Measurements from ENCODE around the gene UBE4B.

UBE4B gene

GRCh38 chr1:10108134-10108663, 75.4 kb downstream of the UBE4B start:
- H3K27me3 ChIP-seq (ENCODE audit: insufficient read depth, low read depth, severe bottlenecking), result no peaks in the 10 kb centered on the region
- no peak for DNase-seq
- H3K4me3 ChIP-seq (ENCODE audit: low read depth, low read length), result no peak overlapping the region
- no peak for TF ChIP-seq CTCF (IDR thresholded peaks at IDR 0.05; ENCODE audit: low read depth, low read length)
- no peak overlapping the region for H3K27ac ChIP-seq
- H3K9me3 ChIP-seq (ENCODE audit: severe bottlenecking), result no peaks in the 10 kb centered on the region
- H3K36me3 ChIP-seq, result peaks cover 78% of the 10 kb centered on the region

- no peaks in the 10 kb centered on the region for H3K9me3 ChIP-seq (ENCODE audit: severe bottlenecking)
- TF ChIP-seq CTCF (IDR thresholded peaks at IDR 0.05; ENCODE audit: low read depth, low read length), result no peak
These were observed 76.4 kb downstream of the UBE4B start for GRCh38 chr1:10108948-10109708.

DNA sequence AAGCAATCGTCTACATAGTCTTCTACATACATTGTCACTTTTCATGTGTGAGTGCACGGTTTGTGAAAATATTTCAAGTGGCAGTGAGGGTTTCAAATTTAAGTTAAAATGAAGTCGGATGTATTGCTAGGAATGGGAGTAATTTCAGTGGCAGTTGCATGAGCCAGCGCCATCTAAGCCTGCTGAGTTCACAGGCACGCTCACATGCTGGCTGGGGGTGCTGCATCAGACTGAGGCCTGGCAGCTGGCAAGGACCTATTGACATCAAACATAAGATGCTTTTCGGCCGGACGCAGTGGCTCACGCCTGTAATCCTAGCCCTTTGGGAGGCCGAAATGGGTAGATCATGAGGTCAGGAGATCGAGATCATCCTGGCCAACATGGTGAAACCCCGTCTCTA, 80.7 kb downstream of the UBE4B start:
- no peak for DNase-seq
- H3K36me3 ChIP-seq, result peaks cover 58% of the 10 kb centered on the region
- no peaks in the 10 kb centered on the region for H3K27me3 ChIP-seq (ENCODE audit: insufficient read depth, low read depth, severe bottlenecking)
- no peak overlapping the region for H3K27ac ChIP-seq
- TF ChIP-seq CTCF (IDR thresholded peaks at IDR 0.05; ENCODE audit: low read depth, low read length), result no peak
- no peak overlapping the region for H3K4me3 ChIP-seq (ENCODE audit: low read depth, low read length)
- no peaks in the 10 kb centered on the region for H3K9me3 ChIP-seq (ENCODE audit: severe bottlenecking)

More at GRCh38 chr1:10108948-10109708, 76.4 kb downstream of the UBE4B start:
- no peak overlapping the region for H3K4me3 ChIP-seq (ENCODE audit: low read depth, low read length)
- H3K27me3 ChIP-seq (ENCODE audit: insufficient read depth, low read depth, severe bottlenecking), result no peaks in the 10 kb centered on the region
- DNase-seq, result no peak
- H3K36me3 ChIP-seq, result peaks cover 76% of the 10 kb centered on the region
- no peak overlapping the region for H3K27ac ChIP-seq

DNA sequence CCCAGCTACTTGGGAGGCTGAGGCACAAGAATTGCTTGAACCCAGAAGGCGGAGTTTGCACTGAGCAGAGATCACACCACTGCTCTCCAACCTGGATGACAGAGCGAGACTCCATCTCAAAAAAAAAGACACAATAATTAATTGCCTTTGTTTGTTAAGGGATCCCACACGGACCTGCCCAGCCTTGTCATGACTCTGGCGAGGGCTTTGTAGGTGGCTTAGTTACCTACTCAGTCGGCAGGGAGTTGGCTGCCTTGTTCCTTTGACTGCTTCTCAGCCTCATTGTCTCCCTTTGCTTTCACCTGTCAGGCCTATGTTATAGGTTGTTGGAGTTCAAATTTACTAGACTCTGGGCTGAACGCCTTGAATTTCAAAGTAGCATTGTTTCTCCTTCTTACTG, 82.0 kb downstream of the UBE4B start:
- H3K9me3 ChIP-seq (ENCODE audit: severe bottlenecking), result no peaks in the 10 kb centered on the region
- peaks cover 54% of the 10 kb centered on the region for H3K36me3 ChIP-seq
- no peak for TF ChIP-seq CTCF (IDR thresholded peaks at IDR 0.05; ENCODE audit: low read depth, low read length)
- H3K4me3 ChIP-seq (ENCODE audit: low read depth, low read length), result no peak overlapping the region
- no peaks in the 10 kb centered on the region for H3K27me3 ChIP-seq (ENCODE audit: insufficient read depth, low read depth, severe bottlenecking)
- H3K27ac ChIP-seq, result no peak overlapping the region
- DNase-seq, result no peak

DNA sequence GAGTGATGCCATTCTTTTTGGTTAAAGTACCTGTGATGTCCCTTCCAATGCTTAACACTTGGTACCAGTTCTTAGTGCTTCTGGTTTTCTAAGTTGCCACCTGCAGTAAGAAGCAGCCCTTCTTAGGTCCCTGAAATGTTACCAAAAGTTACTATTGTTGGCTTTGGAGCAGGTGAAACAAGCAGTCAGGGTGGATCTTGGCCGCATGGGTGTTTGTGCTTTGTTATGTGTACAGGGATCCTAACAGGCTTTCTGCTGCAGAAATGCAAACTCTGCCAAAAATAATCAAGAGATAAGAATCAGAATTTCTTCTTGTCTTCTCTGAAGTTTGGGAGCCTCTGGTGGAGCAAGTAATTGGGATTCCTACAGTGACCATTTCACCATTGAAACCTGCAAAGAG, 84.4 kb downstream of the UBE4B start:
- no peak overlapping the region for H3K27ac ChIP-seq

More for the DNA sequence above, 84.4 kb downstream of the UBE4B start:
- no peak for TF ChIP-seq CTCF (IDR thresholded peaks at IDR 0.05; ENCODE audit: low read depth, low read length)
- no peaks in the 10 kb centered on the region for H3K27me3 ChIP-seq (ENCODE audit: insufficient read depth, low read depth, severe bottlenecking)
- H3K4me3 ChIP-seq (ENCODE audit: low read depth, low read length), result no peak overlapping the region
- no peaks in the 10 kb centered on the region for H3K9me3 ChIP-seq (ENCODE audit: severe bottlenecking)
- no peak for DNase-seq
- peaks cover 48% of the 10 kb centered on the region for H3K36me3 ChIP-seq

Data from WERI-Rb-1 (cell line).